HepG2 (cell line): ENCODE data around the gene CD300LB. TPM values are rescaled to one million over a fixed set of nuclear protein-coding genes. Genes with fewer than 3 reads are reported as not detected.

Source experiments
- ATAC-seq: fragments of 200-7000 bp; cut with Tn5 transposase; 3 replicates; pipeline ENCODE4 v1.9.1; 2020; ENCODE audit warnings: mild to moderate bottlenecking, moderate library complexity
- BruUV-seq: library from RNA; stranded (reverse); fragments of 400-500 nt; replicated peaks from 2 replicates; lab custom pipeline; 2021; lab: Mats Ljungman, UMichigan
- CTCF ChIA-PET: fragments of 300-600 bp; formaldehyde crosslinking; extraction: SDS; loops from one replicate; lab custom pipeline; 2021; ENCODE audit warnings: low total read pairs, inconsistent platforms, low intra/inter-chr PET ratio; lab: Yijun Ruan, JAX
- POLR2A ChIA-PET: fragments of 350-600 bp; sonication (Branson Sonifier 250); formaldehyde crosslinking; loops from one replicate; lab custom pipeline; 2020; ENCODE audit warnings: antibody characterized with exemption, inconsistent platforms; lab: Yijun Ruan, JAX
- DNase-seq: peaks from one replicate; pipeline ENCODE4 v3.0.0-alpha.2; 2015; ENCODE audit warnings: low spot score
- FAIRE-seq: peaks from 3 replicates; lab custom pipeline; 2011; peaks lifted over from hg19 to GRCh38; lab: Jason Lieb, UNC
- H2AFZ ChIP-seq: one replicate; pipeline ENCODE4 v1.6.1; 2011; ENCODE audit warnings: low read length, inconsistent platforms
- H3K27ac ChIP-seq: fragments of 300-600 bp; 3 replicates; pipeline ENCODE4 v1.8.0; 2011; ENCODE audit warnings: mixed run types, mild to moderate bottlenecking, mixed read lengths, low read length, inconsistent platforms; ENCODE audit not compliant: insufficient read depth; ENCODE audit errors: extremely low read length
- H3K27me3 ChIP-seq, 2 experiments: fragments of 200-600 bp in 1 of 2; 2 replicates in 1 of 2; 3 replicates in 1 of 2; pipeline versions ENCODE4 v1.6.0 to v1.8.0; 2011; ENCODE audit warnings: low read length in 2 of 2, mild to moderate bottlenecking in 2 of 2, moderate library complexity in 2 of 2, inconsistent platforms in 1 of 2; ENCODE audit not compliant: insufficient read depth in 2 of 2, control insufficient read depth in 1 of 2
- H3K36me3 ChIP-seq, 2 experiments: fragments of 200-600 bp in 1 of 2; replicated peaks in 1 of 2; 2 replicates in 1 of 2; 3 replicates in 1 of 2; pipeline versions ENCODE4 v1.5.1 to v1.8.0; 2011; ENCODE audit warnings: low read length in 2 of 2, inconsistent platforms in 1 of 2; ENCODE audit not compliant: insufficient read depth in 2 of 2, control insufficient read depth in 1 of 2
- H3K4me1 ChIP-seq: 2 replicates; pipeline ENCODE4 v1.5.1; 2012; ENCODE audit warnings: low read length, inconsistent platforms; ENCODE audit not compliant: insufficient read depth
- H3K4me2 ChIP-seq: 2 replicates; pipeline ENCODE4 v1.6.0; 2011; ENCODE audit warnings: low read depth, low read length, inconsistent platforms
- H3K4me3 ChIP-seq, 3 experiments: fragments of 200-600 bp in 1 of 3; sonication (generic), shearing (Covaris generic) in 1 of 3; replicated peaks in 1 of 3; 2 replicates each; pipeline ENCODE4 v1.5.1; 2011 to 2016; ENCODE audit warnings: low read length in 3 of 3, inconsistent platforms in 2 of 3, low read depth in 2 of 3, mild to moderate bottlenecking in 2 of 3, control low read depth in 1 of 3, mixed read lengths in 1 of 3; ENCODE audit not compliant: insufficient read depth in 1 of 3
- H3K79me2 ChIP-seq: one replicate; pipeline ENCODE4 v1.6.1; 2011; ENCODE audit warnings: low read length, inconsistent platforms; ENCODE audit not compliant: insufficient read depth
- H3K9ac ChIP-seq: 2 replicates; pipeline ENCODE4 v1.6.0; 2011; ENCODE audit warnings: mild to moderate bottlenecking, low read depth, low read length, inconsistent platforms; ENCODE audit not compliant: insufficient read depth
- H3K9me3 ChIP-seq: 2 replicates; pipeline ENCODE4 v1.5.1; 2012; ENCODE audit warnings: mild to moderate bottlenecking, low read length
- H4K20me1 ChIP-seq: 2 replicates; pipeline ENCODE4 v1.6.0; 2011; ENCODE audit warnings: inconsistent platforms, mild to moderate bottlenecking, low read length, moderate library complexity; ENCODE audit not compliant: insufficient read depth
- POLR2AphosphoS5 ChIP-seq: IDR thresholded peaks from 2 replicates; pipeline ENCODE4 v1.6.1; 2012; ENCODE audit warnings: low read depth, low read length
- RFX5 ChIP-seq: IDR thresholded peaks from 2 replicates; pipeline ENCODE4 v1.6.1; 2011; ENCODE audit warnings: low read depth, low read length, improper control_type of control experiment
- RORA ChIP-seq: sonication (generic); formaldehyde crosslinking; IDR thresholded peaks from 2 replicates; pipeline ENCODE4 v1.5.0; 2020; ENCODE audit warnings: mild to moderate bottlenecking, missing genetic modification reagents, moderate library complexity
- SAFB2 ChIP-seq: sonication (generic); formaldehyde crosslinking; IDR thresholded peaks from 2 replicates; pipeline ENCODE4 v1.5.1; 2020; ENCODE audit warnings: missing genetic modification reagents, low read depth, mild to moderate bottlenecking, borderline replicate concordance
- YEATS2 ChIP-seq: sonication (generic); formaldehyde crosslinking; IDR thresholded peaks from 2 replicates; pipeline ENCODE4 v1.4.0; 2020; ENCODE audit warnings: missing genetic modification reagents, borderline replicate concordance
- ZNF678 ChIP-seq: sonication (generic); formaldehyde crosslinking; IDR thresholded peaks from 2 replicates; pipeline ENCODE4 v1.4.0; 2020; ENCODE audit warnings: mild to moderate bottlenecking, missing genetic modification reagents
- ZSCAN29 ChIP-seq: sonication (generic); formaldehyde crosslinking; conservative IDR thresholded peaks from 2 replicates; pipeline ENCODE4 v1.4.0; 2020; ENCODE audit warnings: mild to moderate bottlenecking, missing genetic modification reagents
- WGBS: methylation state at CpG from one replicate; pipeline ENCODE4 v1.1.6; 2017; ENCODE audit warnings: low lambda C conversion rate; 5-methylcytosine and 5-hydroxymethylcytosine counted together
- in situ Hi-C: cut with HindIII; loops from 2 replicates; pipeline ENCODE4 v1.10.0; 2017; ENCODE audit warnings: low pct_unique_long_range_greater_than_20kb; ENCODE audit not compliant: extremely low pct_ligation_motif_present
- intact Hi-C: fragments of 100-400 bp; cut with micrococcal nuclease; formaldehyde crosslinking; loops from one replicate; pipeline ENCODE4 v1.10.0; 2022; ENCODE audit not compliant: unreplicated experiment
- polyA plus RNA-seq, 8 experiments: library from polyadenylated mRNA; depleted of rRNA in 3 of 8; stranded (reverse) in 7 of 8; unstranded in 1 of 8; fragments of >200 nt; fragmentation: Illumina TruSeq in 4 of 8; extraction: Trizol in 4 of 8; gene quantifications; 2 replicates each; pipeline versions ENCODE4 v1.2.1 to v1.2.3, GENCODE V29; 2011 to 2016; ENCODE audit warnings: low read depth in 4 of 8, missing spikeins in 1 of 8, mixed read lengths in 1 of 8; ENCODE audit not compliant: insufficient read depth in 1 of 8
- total RNA-seq, 5 experiments: library from RNA; depleted of rRNA; stranded (reverse); fragments of >200 nt; fragmentation: Illumina TruSeq; extraction: Trizol; gene quantifications; 2 replicates each; pipeline ENCODE4 v1.2.3, GENCODE V29; 2016; ENCODE audit warnings: low read depth in 1 of 5
- TF ChIP-seq, protein P1 (sequence below): sonication (generic); formaldehyde crosslinking; IDR thresholded peaks from 2 replicates; pipeline ENCODE4 v1.4.0; 2020; ENCODE audit warnings: missing genetic modification reagents

The CD300LB gene
- total and polyA plus RNA-seq, 2 of the 13 experiments (the other 11 are each of a cell fraction or from before 2014, with no cell fraction given): not detected

DNA sequence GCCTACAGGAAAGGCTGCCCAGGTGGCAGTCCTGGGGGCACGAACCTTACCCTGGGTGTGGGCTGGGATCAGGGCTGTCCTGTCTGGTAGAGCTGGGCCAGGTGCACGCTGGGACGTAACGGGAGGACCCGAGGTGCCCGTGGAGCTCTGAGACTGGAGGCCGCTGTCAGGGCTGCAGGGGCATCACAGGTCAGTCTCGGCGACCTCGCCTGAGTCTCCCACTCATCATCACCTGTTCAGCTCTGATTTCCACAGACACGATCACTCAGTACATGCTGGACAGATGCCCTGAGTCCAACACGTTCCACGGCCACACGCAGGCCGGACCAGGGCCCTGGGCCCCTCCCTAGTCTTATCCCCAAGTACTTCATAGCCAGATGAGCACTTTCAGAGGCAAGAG lies 19.3 kb upstream of the CD300LB start (continued):
- TF ChIP-seq RFX5 (no peak), RORA (CRISPR knock-in tag) (no peak)
- TF ChIP-seq, all 625 proteins: peak for 0

DNA sequence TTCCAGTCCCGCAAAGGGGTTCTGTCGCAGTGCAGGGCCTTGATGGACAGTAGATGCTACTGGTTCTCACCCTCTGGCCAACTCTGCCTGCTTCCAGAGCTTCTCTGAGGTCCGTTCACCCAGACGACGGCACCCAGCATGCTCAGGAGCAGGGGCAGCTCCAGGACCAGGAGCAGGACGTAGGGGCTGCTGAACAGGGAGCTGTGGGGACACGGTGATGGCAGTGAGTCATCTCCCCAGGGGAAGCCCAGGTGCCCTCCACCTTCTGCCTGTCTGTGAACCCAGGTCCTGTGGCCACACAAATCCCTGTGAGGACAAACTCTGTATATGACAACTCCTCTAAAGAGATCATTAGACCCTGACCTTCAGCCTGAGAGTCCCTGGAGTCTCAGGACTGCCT lies 18.1 kb upstream of the CD300LB start:
- H3K79me2 ChIP-seq: no peaks in the 10 kb centered on the region
- no peaks in the 10 kb centered on the region for H3K9me3 ChIP-seq
- no peak for TF ChIP-seq POLR2AphosphoS5
- TF ChIP-seq, protein P1, sequence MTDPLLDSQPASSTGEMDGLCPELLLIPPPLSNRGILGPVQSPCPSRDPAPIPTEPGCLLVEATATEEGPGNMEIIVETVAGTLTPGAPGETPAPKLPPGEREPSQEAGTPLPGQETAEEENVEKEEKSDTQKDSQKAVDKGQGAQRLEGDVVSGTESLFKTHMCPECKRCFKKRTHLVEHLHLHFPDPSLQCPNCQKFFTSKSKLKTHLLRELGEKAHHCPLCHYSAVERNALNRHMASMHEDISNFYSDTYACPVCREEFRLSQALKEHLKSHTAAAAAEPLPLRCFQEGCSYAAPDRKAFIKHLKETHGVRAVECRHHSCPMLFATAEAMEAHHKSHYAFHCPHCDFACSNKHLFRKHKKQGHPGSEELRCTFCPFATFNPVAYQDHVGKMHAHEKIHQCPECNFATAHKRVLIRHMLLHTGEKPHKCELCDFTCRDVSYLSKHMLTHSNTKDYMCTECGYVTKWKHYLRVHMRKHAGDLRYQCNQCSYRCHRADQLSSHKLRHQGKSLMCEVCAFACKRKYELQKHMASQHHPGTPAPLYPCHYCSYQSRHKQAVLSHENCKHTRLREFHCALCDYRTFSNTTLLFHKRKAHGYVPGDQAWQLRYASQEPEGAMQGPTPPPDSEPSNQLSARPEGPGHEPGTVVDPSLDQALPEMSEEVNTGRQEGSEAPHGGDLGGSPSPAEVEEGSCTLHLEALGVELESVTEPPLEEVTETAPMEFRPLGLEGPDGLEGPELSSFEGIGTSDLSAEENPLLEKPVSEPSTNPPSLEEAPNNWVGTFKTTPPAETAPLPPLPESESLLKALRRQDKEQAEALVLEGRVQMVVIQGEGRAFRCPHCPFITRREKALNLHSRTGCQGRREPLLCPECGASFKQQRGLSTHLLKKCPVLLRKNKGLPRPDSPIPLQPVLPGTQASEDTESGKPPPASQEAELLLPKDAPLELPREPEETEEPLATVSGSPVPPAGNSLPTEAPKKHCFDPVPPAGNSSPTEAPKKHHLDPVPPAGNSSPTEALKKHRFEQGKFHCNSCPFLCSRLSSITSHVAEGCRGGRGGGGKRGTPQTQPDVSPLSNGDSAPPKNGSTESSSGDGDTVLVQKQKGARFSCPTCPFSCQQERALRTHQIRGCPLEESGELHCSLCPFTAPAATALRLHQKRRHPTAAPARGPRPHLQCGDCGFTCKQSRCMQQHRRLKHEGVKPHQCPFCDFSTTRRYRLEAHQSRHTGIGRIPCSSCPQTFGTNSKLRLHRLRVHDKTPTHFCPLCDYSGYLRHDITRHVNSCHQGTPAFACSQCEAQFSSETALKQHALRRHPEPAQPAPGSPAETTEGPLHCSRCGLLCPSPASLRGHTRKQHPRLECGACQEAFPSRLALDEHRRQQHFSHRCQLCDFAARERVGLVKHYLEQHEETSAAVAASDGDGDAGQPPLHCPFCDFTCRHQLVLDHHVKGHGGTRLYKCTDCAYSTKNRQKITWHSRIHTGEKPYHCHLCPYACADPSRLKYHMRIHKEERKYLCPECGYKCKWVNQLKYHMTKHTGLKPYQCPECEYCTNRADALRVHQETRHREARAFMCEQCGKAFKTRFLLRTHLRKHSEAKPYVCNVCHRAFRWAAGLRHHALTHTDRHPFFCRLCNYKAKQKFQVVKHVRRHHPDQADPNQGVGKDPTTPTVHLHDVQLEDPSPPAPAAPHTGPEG (CRISPR knock-in tag): no peak
- TF ChIP-seq ZNF678 (CRISPR knock-in tag): no peak
- no peak for TF ChIP-seq SAFB2 (CRISPR knock-in tag)
- TF ChIP-seq YEATS2 (CRISPR knock-in tag): no peak
- no peak for TF ChIP-seq ZSCAN29
- TF ChIP-seq, all 625 proteins: peak for 0
- Histone ChIP-seq H3K4me3 (no peak overlapping the region), H3K4me2 (no peak overlapping the region), H3K27me3 (peaks cover 17 to 96% of the 10 kb centered on the region in 2 experiments), H4K20me1 (no peaks in the 10 kb centered on the region), H3K4me1 (no peaks in the 10 kb centered on the region), H3K9ac (no peak overlapping the region), H3K27ac (no peak overlapping the region), H2AFZ (no peak overlapping the region), H3K36me3 (no peaks in the 10 kb centered on the region)
- intact Hi-C loops (no loop called here), in situ Hi-C loops (no loop called here)
- WGBS: 0% methylated on average over 2 of the region's 7 CpGs
- FAIRE-seq: no peak
- no peak for ATAC-seq
- BruUV-seq: no TSS peak
- POLR2A ChIA-PET: no interaction called here
- no peak for DNase-seq
- CTCF ChIA-PET: no interaction called here
